ENCODE measurements around the gene BICC1. TPM values are rescaled to one million over a fixed set of nuclear protein-coding genes. Genes with fewer than 3 reads are reported as not detected.

The BICC1 gene
- total RNA-seq, 1 donor = 210 TPM

- no peaks in the 10 kb centered on the region for H3K27me3 ChIP-seq (ENCODE audit: insufficient read depth, low read length)
- no peak overlapping the region for H3K4me2 ChIP-seq (ENCODE audit: insufficient read depth, low read length)
- no peak overlapping the region for H3K4me3 ChIP-seq (ENCODE audit: insufficient read depth, low read length)
- H3K4me1 ChIP-seq (ENCODE audit: insufficient read depth, low read length) = peaks cover 8% of the 10 kb centered on the region
- H3K9me3 ChIP-seq (ENCODE audit: low read depth, low read length) = no peaks in the 10 kb centered on the region
- no peak overlapping the region for H3K27ac ChIP-seq (ENCODE audit: low read depth, low read length)
- peaks cover 26% of the 10 kb centered on the region for H4K20me1 ChIP-seq (ENCODE audit: insufficient read depth, low read length)
- H3K79me2 ChIP-seq (ENCODE audit: insufficient read depth, low read length) = peaks cover 77% of the 10 kb centered on the region
- no peak overlapping the region for H2AFZ ChIP-seq (ENCODE audit: low read length)
- TF ChIP-seq CTCF (IDR thresholded peaks at IDR 0.05; ENCODE audit: extremely low read depth, low read depth, low read length) = no peak
- peaks cover 3% of the 10 kb centered on the region for H3K36me3 ChIP-seq (ENCODE audit: insufficient read depth, low read length)
- DNase-seq (ENCODE audit: insufficient read length, low spot score, missing footprints) = no peak
These were observed 30.5 kb downstream of the BICC1 start for GRCh38 chr10:58543141-58543540.

- no peak for DNase-seq (ENCODE audit: insufficient read length, low spot score, missing footprints)
- H3K79me2 ChIP-seq (ENCODE audit: insufficient read depth, low read length) = peaks cover 83% of the 10 kb centered on the region
- TF ChIP-seq CTCF (IDR thresholded peaks at IDR 0.05; ENCODE audit: extremely low read depth, low read depth, low read length) = no peak
- no peaks in the 10 kb centered on the region for H3K27me3 ChIP-seq (ENCODE audit: insufficient read depth, low read length)
- H3K9me3 ChIP-seq (ENCODE audit: low read depth, low read length) = no peaks in the 10 kb centered on the region
- peaks cover 3% of the 10 kb centered on the region for H3K36me3 ChIP-seq (ENCODE audit: insufficient read depth, low read length)
- peaks cover 8% of the 10 kb centered on the region for H3K4me1 ChIP-seq (ENCODE audit: insufficient read depth, low read length)
- no peak overlapping the region for H3K4me3 ChIP-seq (ENCODE audit: insufficient read depth, low read length)
- H3K27ac ChIP-seq (ENCODE audit: low read depth, low read length) = no peak overlapping the region
- peaks cover 34% of the 10 kb centered on the region for H4K20me1 ChIP-seq (ENCODE audit: insufficient read depth, low read length)
- no peak overlapping the region for H3K4me2 ChIP-seq (ENCODE audit: insufficient read depth, low read length)
- H2AFZ ChIP-seq (ENCODE audit: low read length) = no peak overlapping the region
These were observed 31.5 kb downstream of the BICC1 start for GRCh38 chr10:58544135-58544534.

- H4K20me1 ChIP-seq (ENCODE audit: insufficient read depth, low read length) = peaks cover 42% of the 10 kb centered on the region
- DNase-seq (ENCODE audit: insufficient read length, low spot score, missing footprints) = no peak
- H3K79me2 ChIP-seq (ENCODE audit: insufficient read depth, low read length) = peaks cover 94% of the 10 kb centered on the region
These were observed 32.8 kb downstream of the BICC1 start for GRCh38 chr10:58545427-58545826.

DNA sequence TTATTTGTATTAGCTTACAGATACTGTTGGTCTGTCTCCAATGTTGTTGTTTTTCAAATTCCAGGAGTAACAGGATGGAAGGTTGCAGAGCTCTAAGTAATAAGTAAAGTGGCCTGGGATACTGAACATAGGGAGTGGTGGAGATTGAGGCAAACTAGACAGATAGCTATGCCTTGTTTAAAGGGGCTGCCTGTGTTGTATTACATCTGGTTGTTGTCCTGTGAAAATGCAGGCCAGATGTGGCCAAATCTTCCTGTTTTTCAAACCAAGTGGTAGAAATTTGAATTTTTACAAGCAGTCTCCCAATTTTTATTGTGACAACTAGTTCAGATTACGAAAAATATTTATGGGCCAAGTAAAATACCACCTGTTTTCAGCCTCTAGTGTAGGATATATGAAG lies 33.5 kb downstream of the BICC1 start:
- TF ChIP-seq CTCF (IDR thresholded peaks at IDR 0.05; ENCODE audit: extremely low read depth, low read depth, low read length) = no peak
- Histone ChIP-seq H3K4me2 (ENCODE audit: insufficient read depth, low read length) (no peak overlapping the region), H4K20me1 (ENCODE audit: insufficient read depth, low read length) (peaks cover 46% of the 10 kb centered on the region), H3K9me3 (ENCODE audit: low read depth, low read length) (no peaks in the 10 kb centered on the region), H2AFZ (ENCODE audit: low read length) (no peak overlapping the region), H3K27ac (ENCODE audit: low read depth, low read length) (no peak overlapping the region), H3K79me2 (ENCODE audit: insufficient read depth, low read length) (peaks cover 95% of the 10 kb centered on the region), H3K4me1 (ENCODE audit: insufficient read depth, low read length) (peaks cover 8% of the 10 kb centered on the region), H3K36me3 (ENCODE audit: insufficient read depth, low read length) (peaks cover 3% of the 10 kb centered on the region), H3K27me3 (ENCODE audit: insufficient read depth, low read length) (no peaks in the 10 kb centered on the region), H3K4me3 (ENCODE audit: insufficient read depth, low read length) (no peak overlapping the region)
- DNase-seq (ENCODE audit: insufficient read length, low spot score, missing footprints) = no peak

More at GRCh38 chr10:58545427-58545826, 32.8 kb downstream of the BICC1 start:
- Histone ChIP-seq H3K4me2 (ENCODE audit: insufficient read depth, low read length) (no peak overlapping the region), H3K4me3 (ENCODE audit: insufficient read depth, low read length) (no peak overlapping the region), H3K36me3 (ENCODE audit: insufficient read depth, low read length) (peaks cover 3% of the 10 kb centered on the region), H3K4me1 (ENCODE audit: insufficient read depth, low read length) (peaks cover 8% of the 10 kb centered on the region), H3K9me3 (ENCODE audit: low read depth, low read length) (no peaks in the 10 kb centered on the region), H2AFZ (ENCODE audit: low read length) (no peak overlapping the region), H3K27ac (ENCODE audit: low read depth, low read length) (no peak overlapping the region), H3K27me3 (ENCODE audit: insufficient read depth, low read length) (no peaks in the 10 kb centered on the region)
- TF ChIP-seq CTCF (IDR thresholded peaks at IDR 0.05; ENCODE audit: extremely low read depth, low read depth, low read length) = no peak

All from osteoblast (primary cell).